ENCODE measurements around the gene TMC4.

DNA sequence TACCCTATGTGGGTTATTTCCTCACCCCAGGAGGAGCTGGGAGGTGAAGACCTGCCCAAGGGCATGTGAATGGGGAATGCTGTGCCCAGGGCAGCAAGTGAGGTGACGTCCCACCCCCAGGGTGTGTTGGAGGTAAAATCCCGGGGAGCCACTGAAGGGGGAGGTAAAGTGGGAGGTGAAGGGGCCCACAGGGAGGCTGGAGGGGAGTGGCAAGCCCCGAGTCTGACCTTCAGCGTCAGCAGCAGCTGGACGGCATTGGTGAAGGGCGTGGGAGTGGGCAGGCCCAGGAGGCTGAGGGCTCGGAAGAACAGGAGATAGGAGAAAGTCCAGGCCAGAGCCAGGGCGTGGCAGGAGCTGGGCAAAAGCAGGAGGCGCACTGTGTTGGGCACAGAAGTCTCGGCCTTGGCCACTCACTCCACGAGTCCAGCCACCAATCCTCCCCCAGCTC, 14.0 kb upstream of the TMC4 start:
- TF ChIP-seq, protein P1, sequence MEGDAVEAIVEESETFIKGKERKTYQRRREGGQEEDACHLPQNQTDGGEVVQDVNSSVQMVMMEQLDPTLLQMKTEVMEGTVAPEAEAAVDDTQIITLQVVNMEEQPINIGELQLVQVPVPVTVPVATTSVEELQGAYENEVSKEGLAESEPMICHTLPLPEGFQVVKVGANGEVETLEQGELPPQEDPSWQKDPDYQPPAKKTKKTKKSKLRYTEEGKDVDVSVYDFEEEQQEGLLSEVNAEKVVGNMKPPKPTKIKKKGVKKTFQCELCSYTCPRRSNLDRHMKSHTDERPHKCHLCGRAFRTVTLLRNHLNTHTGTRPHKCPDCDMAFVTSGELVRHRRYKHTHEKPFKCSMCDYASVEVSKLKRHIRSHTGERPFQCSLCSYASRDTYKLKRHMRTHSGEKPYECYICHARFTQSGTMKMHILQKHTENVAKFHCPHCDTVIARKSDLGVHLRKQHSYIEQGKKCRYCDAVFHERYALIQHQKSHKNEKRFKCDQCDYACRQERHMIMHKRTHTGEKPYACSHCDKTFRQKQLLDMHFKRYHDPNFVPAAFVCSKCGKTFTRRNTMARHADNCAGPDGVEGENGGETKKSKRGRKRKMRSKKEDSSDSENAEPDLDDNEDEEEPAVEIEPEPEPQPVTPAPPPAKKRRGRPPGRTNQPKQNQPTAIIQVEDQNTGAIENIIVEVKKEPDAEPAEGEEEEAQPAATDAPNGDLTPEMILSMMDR (IDR thresholded peaks at IDR 0.05), result no peak
- peak; percentile 33 to 62 (median 42) for TF ChIP-seq POLR2A (IDR thresholded peaks at IDR 0.05)

Measured in body of pancreas (tissue), 4 donors.